ENCODE data around the gene CYB561.
A peak's percentile ranks its signal among the peaks of the same experiment; 100 is the strongest.

Gene CYB561

GRCh38 chr17:63431939-63432804 lies 13.9 kb downstream of the CYB561 start:
- no peak for DNase-seq

GRCh38 chr17:63431618-63431938 lies 14.5 kb downstream of the CYB561 start:
- DNase-seq, result no peak

GRCh38 chr17:63430223-63430622 lies 15.9 kb downstream of the CYB561 start:
- no peak for DNase-seq

GRCh38 chr17:63429766-63430165 lies 16.3 kb downstream of the CYB561 start:
- DNase-seq, result no peak

- no peak for DNase-seq
Observed at GRCh38 chr17:63426917-63427308, 19.2 kb downstream of the CYB561 start.

- DNase-seq, result no peak
Observed at GRCh38 chr17:63426041-63426916, 19.8 kb downstream of the CYB561 start.

- DNase-seq, result peak; percentile 63
Observed at GRCh38 chr17:63425483-63425882, 20.6 kb downstream of the CYB561 start.

GRCh38 chr17:63423963-63424362 lies 22.1 kb downstream of the CYB561 start:
- DNase-seq, result no peak

GRCh38 chr17:63423251-63423950 lies 22.7 kb downstream of the CYB561 start:
- no peak for DNase-seq

GRCh38 chr17:63421681-63422645 lies 24.1 kb downstream of the CYB561 start:
- no peak for DNase-seq

- DNase-seq, result no peak
Observed at GRCh38 chr17:63420868-63421680, 25.0 kb downstream of the CYB561 start.

- no peak for DNase-seq
Observed at GRCh38 chr17:63419949-63420867, 25.9 kb downstream of the CYB561 start.

GRCh38 chr17:63419398-63419797 lies 26.7 kb downstream of the CYB561 start:
- DNase-seq, result no peak

GRCh38 chr17:63418540-63418939 lies 27.6 kb downstream of the CYB561 start:
- no peak for DNase-seq

- DNase-seq, result no peak
Observed at GRCh38 chr17:63414222-63414621, 31.9 kb downstream of the CYB561 start.

- no peak for DNase-seq
Observed at GRCh38 chr17:63413128-63413527, 33.0 kb downstream of the CYB561 start.

GRCh38 chr17:63412234-63412633 lies 33.9 kb downstream of the CYB561 start:
- no peak for DNase-seq

- DNase-seq, result no peak
Observed at GRCh38 chr17:63407741-63408330, 38.3 kb downstream of the CYB561 start.

- DNase-seq, result peak; percentile 65
Observed at GRCh38 chr17:63406689-63407330, 39.3 kb downstream of the CYB561 start.

All from activated naive CD4-positive, alpha-beta T cell treated with anti-CD3 and anti-CD28 coated beads, Interleukin-2, amount 50 U/mL, for 16 hours (primary cell).